GM18858 (cell line): ENCODE data around the gene PDCD10.

Experiments used
- ATAC-seq: cut with Tn5 transposase; IDR thresholded peaks from one replicate; pipeline ENCODE4 v1.9.1; 2021; ENCODE audit not compliant: unreplicated experiment

PDCD10 gene

DNA sequence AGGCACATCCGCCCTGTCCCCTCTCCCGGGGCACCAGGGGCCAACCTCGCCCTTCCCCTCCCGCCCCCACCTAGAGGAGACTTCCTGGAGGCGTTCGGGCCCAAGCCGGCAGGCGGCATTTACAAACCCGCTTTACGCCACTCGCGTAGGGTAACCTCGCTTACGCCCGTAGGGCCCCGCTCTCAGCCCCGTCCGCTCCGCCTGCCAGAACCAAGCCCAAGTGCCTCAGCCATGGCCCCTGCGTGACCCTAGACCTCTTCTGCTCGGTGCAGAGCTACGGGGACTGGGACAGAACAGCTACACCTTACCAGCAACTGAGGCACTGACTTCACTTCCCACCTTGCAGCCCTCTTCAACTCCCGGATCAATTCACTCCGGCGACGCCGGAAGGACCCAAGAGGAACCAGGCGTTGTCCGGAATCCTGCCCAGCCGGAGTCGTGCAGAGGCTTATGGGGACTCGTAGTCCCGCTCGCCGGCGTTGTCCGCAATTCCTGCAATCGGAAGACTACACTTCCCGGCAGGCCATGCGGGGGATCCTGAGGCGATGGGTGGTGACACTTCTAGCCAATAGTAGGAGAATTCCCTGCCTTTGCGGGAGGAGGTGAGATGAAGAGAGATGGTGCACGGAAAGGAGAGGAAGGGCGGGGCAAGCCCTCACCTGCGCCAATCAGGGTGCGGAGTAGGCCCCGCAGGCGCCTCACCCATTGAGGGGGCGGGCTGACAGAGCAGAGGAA is at the start of gene PDCD10:
Gene PDCD10 (minus strand): TSS at position 395 of the 735 bp plus-strand sequence. CDS start 14,735 bp downstream, outside the sequence.
- ATAC-seq = peak; percentile 88

DNA sequence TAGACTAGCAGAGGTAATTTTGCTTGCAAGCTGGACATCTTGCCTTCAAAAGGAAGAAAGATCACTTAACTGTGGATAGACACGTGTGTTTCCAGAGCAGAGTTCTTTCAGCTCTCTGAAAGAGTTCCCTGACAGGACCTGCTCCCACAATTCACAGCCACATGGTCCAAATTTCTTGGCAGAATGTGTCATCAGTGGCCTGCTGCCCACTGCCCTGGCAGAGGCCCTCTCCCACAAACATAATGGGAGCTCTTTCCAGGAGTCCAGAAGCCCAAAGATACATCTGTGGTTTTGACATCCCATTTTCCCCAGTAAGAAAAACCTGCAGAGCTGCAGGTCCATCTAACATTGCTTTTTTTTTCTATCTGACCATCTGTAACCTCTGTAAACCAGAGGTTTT is 49.1 kb upstream of the PDCD10 start:
- no peak for ATAC-seq

DNA sequence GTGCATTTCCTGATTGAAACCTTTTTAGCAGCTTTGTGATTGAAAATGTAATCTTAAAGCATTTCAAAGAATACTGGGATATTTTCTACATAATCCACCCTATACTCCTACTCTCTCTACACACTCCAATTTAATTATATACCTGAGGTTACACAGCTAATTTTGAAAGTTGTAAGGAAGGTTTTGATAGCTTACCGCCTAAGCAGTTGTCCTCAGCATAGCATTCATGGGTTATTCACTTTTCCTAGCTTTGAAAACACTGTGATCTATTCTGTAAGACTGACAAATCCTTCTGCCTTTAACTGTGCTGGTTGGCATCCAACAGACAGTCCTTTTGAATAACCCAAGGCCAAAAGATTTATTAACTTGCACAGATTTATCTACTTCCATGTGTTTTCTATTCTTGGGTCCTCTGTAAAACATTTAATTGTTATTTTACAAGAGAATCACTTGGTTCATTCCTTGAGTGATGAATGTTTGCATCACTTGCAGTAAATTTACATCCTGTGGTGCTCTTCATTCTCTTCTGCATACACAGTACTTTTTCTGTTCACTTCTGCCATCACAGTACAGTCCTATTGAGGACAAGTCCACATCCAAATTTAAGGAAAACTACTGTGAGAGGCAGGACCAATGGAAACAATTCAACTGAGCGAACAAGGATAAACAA is 45.7 kb upstream of the PDCD10 start:
- no peak for ATAC-seq

DNA sequence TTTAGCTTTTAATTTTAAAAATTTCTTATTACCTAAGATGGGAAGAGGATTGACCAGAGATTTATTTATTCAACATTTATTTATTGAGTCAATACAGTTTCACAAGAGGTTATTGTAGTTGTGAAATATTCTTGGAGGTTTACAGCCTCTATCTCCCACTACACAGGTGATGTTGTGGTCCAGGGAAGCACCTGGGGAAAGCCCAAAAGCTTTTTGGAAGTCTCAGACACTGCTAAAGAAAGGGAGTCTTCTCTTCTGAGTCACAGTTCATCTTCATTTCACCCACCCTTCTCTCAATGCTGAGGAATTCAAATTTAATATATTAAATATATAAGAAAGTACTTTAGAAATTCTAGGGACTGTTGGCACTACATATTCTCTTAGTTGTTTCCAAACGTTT is 42.7 kb upstream of the PDCD10 start:
- ATAC-seq = peak; percentile 50

DNA sequence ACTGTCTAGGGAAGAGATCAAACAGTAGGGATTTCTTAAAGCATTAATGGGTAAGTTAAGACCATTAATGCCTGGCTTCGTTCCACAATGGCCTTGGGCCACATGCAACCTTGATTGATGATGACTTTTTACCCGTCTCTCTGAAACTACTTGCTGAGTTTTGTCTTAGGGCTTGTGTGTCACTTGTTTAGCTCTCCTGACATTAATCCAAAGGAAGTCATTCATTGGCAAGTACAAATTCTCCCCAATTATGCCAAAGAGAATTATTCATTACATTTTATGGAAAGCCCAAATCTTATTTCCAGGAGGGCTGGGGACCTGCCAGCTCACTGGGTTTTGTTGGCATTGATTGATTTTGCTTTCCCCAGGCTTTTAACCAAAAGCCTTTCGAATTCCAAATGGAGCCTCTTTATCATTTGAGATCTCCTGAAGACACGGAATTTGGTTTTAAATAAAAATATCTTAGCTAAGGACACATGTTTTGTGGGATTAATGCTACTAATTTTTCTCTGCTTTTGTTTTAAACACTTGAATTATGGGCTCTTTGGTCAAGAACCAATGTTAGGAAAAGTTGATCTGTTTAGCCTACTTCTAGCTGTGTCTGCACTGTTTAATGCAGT is 41.5 kb upstream of the PDCD10 start:
- ATAC-seq = no peak

DNA sequence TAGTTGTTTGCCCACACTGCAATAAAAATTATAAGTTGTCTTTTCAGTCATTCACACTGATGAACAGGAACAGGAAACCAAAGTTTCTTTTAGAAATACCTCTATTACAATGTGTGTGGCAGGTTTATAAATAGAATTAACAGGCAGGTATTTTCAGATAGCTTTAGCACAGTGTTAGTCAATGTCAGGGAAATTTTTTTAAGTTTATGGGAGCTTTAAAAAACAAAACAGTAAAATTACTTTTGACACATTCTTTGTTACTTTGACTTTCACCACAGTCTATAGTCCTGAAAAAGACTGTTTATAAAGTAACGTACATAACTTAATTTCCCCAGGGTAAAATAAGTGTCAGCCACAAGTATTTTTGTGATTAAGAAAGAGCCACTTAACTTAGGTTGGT is 38.9 kb upstream of the PDCD10 start:
- ATAC-seq = peak; percentile 79

DNA sequence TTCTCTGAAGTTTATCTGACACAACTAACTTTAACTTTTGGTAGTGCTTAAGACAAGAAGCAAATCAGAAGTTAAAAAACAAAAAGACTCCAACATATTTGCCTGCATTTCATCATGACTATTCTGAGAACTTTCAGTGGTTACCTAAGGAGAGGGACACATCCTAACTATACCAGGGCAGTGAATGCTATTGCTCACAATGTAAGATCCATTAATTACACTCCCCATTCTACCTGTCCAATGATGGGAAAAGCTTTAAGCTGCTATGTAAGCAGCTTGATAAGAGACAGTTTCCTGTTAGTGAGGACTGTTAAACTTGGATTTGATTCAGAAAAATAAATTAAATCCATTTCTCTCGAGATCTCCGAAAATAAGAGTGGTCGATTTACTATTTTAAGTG is 38.3 kb upstream of the PDCD10 start:
- peak; percentile 30 for ATAC-seq

DNA sequence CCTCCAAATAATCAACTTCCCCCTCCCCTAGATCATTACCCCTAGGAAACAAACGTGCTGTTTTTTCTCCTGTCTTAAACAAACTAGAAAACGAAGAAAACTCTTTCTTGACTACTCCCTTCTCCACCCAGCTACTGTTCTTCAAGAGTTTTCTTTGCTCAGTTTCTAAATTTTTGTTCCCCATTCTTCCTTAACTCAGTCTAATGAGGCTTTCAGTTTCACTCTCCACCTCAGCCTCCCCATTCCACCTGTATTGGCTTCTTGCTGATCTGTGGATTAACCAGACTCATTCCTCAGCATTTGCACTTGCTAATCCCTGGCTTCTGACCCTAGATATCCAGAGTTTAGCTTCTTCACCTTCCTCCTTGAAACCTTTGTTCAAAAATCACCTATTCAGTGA is 27.6 kb upstream of the PDCD10 start:
- peak; percentile 72 for ATAC-seq

DNA sequence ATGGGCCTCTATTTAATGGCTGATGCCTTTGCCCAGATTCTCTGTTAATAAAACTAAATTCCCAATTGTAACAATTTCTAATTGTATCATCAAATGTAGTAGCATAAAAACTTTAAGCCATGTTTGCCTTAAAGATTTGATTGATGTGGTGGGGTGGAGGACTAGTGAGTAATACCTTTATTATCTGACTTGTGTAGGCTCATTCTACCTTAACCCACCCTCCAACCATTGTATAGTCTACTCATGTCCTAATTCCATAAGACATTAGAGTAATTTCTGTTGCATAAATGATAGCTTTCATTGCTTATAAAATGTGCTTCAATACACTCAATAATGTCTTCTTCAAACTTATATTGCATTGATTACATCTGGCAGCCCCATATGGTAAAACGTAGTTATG is 26.6 kb upstream of the PDCD10 start:
- ATAC-seq = no peak

DNA sequence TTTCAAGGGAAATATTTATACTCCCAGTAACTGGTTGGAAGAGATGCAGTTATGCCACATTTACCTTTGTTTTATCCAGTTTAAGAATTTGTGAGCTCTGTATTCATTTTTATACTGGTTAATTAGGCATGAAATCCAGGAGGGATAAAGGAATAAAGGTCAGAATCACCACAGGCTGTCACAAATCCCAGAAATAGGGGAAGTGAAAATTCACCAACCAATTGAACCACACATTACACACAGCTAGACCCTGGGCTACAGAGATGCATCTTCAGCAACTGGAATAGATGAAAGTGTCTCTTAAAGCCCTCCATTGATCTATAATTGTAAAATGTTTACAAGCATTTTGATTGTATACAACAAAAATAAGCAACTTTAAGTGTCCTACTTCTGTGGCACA is 19.4 kb upstream of the PDCD10 start:
- no peak for ATAC-seq

DNA sequence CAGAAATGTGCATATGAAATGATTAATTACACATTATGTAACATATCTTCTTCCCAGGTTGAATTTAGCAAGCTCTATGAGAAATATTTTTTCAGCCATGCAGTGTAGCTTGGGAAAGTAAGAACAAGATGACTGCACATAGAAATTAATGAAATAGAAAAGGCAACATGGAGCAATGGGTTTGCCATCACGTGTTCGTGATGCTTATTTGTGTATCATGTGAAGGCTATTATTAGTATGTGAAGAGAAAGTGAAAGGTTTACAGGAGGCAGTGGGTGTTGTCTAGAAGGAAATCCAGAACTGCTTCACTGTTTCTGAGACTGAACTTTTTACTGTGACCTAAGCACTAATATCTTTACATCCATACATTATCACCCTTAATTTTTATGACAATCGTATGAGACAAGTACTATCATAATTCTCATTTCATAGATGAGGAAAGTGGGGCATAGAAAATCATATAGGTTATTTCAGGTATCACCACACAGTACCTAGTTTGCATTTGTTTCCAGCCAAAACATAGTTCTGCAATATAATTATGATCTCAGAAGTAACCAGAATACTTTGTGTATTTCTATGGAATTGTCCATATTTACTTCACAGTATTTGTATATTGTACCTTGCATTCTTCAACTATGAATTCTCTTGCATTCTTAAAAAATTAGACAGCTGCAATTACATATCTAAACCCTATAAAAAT is 15.7 kb upstream of the PDCD10 start:
- peak; percentile 99 for ATAC-seq

DNA sequence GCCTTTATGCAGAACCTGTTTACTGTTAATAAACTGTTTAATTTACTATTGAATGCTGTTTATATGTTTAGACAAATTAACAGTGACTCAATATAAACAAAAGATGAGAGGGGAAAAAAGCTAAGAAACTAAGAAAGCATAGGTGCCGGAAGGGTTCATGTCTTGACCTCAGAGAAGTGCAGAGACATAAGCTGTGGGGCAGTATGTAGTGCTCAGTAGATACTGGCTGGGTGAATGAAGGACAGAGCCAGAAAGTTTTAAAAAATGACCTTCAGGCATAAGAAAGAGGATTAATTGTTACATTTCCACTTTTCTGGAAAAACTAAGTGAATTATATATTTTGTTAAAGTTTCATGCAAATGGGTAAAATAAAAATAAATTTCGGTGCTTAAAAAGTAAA is 15.0 kb upstream of the PDCD10 start:
- ATAC-seq = no peak

DNA sequence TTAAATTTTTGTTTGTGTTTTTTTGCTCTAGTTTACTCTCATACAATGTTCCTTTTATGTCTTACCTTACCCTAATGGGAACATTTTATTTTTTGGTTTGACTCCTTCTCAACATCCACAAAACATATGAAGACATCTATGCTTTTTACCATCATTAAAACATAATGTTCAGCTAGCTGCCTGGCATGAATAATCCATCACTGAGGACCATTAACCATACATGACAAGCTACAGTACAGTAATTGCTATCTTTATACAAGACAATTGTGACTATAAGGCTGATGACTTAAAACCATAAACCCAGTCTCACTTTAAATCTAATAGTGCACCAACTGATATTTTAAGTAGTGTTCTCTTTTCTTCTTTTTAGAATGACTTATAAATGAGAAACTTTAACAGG is 14.5 kb upstream of the PDCD10 start:
- no peak for ATAC-seq

DNA sequence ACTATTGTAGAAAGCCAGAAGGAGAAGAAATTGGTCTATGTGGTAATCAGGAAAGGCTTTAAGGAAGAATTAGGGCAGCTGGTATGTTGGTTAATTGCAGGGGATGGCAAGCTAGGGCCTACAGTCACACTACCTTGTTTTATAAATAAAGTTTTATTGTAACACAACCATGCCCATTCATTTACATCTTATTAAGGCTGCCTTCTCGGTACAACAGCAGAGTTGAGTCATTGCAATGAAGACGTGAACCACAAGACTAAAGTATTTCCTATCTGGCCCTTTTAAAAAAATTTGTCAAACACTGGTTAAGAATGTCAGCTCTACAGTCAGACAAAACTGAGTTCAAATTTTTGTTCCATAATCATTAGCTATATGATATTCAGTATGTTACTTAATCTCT is 9.1 kb upstream of the PDCD10 start:
- ATAC-seq = no peak

DNA sequence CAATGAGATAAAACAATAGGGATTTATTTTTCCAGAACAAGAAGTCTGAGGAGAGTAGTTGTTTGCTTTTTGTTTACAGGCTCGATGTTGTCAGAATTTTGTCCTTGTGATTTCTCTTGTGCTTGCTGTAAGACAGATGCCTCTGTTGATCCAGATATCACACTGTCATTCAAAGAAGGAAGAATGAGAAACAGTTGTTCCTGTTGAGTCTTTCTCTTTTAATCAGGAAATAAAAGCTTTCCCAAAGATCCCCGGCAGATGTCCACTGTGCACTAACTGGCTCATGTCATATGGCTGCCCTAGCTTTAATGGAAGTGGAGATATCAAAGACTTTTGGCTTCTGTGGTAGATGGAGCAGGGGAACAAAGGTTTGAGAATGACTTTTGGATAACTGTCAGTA is 7.6 kb upstream of the PDCD10 start:
- no peak for ATAC-seq

DNA sequence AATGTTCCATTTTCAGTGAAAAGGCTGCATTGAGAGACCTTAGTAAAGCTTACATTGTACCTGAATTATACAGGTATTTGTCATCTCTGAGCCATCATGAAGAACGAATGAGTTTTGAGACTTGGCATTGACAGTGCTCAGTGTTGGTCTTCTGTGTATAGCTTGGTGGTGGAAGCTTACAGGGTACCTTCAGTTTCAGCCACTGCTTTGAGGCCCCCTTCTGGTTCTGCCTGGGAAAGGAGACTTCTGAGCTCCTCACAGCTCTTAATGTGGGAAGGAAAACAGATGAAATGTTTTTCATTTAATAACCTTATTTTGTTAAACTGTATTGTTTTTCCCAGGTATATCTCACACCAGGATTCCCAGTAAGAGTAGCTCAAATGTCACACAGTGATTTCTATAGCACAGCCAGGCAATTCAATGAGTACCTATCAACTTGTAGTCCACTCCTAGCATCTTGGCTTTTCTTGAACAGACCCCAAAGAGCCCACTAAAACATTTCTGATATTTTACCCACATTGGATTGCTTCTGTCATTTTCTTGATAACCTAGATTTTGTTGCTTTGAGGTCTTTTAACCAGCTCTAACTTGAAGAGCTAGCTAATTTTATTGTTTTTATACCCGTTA is 6.4 kb upstream of the PDCD10 start:
- peak; percentile 92 for ATAC-seq

DNA sequence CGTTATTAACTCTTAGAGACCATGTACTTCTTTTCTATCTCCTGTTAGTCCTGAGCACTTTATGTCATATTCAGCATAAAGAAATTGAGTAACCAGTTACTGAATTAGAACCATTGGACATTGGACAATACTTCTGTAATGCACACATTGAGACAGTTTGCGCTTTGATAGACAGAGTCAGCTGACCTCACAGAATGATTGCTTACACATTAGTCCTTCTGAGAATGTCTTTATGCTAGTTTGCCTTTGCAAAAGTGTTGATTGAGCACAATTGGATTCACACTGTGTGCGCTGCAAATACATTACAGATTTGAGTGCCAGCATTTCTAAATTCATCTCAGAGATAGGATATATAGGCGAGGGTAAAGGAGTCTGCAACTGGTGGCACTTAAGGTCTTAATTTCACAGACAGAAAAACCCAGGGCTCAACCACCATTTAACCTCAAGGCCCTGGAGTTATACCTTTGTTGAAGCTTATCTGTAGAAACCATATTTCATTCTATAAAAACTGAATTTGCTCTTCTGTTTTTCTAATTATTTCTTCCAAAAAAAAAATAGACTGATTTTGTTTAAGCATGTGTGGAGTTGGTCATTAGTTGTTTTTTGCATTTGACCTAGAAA is 4.6 kb upstream of the PDCD10 start:
- no peak for ATAC-seq

DNA sequence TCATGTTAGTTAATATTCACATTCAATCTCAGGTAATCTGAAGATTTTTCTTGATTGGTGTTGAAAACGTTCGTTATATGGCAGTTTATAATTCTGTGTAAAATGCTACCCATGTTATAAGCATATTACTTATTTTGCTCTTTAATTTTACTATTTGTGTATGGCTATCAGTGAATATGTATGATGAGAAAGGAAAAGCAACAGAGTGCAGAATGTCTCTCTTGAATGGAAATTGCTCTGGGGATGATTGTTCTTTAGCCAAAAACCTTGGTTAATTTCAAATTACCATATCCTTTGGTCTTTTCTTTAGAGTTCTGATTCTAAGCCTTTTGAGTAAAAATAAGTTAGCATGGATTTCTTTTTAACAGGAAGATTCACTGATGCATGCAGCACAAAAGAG is 3.3 kb upstream of the PDCD10 start:
- no peak for ATAC-seq

DNA sequence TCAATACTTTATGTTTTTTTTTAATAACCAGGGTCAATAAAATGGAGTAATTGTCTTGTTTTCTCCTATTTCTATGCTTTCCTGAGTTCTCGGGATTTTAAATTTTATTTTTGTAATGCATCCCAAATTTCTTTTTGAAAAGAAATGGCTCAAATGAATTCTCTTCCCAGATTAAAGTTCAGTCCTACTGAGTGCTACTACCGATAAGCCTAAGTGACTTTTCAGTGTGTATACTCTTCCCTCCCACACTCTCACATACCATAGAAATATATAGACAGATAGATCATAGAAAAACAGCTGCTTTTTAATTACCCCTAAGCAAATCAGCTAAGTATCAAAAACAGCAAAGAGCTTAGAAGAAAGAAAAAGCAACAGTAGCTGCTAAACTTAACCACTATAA is 2.3 kb upstream of the PDCD10 start:
- no peak for ATAC-seq

DNA sequence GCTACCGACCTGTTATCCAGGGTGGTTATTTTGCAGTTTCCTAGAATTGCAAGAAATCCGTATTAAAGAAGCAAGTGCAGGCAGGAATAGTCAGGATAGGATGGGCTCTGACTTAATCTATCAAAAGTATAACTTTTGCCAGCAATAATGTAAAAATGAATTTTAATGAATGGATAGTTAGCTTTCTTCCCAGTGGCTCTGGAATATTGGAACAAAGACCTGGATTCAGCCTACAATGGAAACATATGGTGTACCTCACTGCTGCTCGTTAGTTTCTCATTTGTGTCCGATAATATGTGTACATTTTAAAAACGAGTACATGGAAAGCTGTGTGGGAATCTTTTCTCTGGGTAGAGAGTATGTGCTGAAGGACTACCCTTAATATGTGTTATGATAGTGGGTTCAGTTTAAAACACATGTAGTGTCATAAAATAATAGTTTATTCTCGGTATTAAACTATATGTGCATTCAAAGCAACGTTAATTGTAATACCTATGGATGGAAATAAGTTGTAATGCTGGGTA is 1.6 kb upstream of the PDCD10 start:
- no peak for ATAC-seq
